CD14-positive monocyte (primary cell): ENCODE measurements around the gene CD276. TPM values are rescaled to one million over a fixed set of nuclear protein-coding genes. Genes with fewer than 3 reads are reported as not detected.

Source experiments
- DNase-seq, 3 donors: peaks; one replicate each; pipeline ENCODE4 v3.0.0-alpha.2; 2011 to 2022
- H2AFZ ChIP-seq: 2 replicates; pipeline ENCODE4 v1.6.0; 2012; ENCODE audit warnings: mild to moderate bottlenecking, low read depth, low read length, inconsistent platforms; ENCODE audit not compliant: insufficient read depth, poor library complexity, severe bottlenecking
- H3K27ac ChIP-seq, 2 donors: 1 replicate in 1 of 2; 2 replicates in 1 of 2; pipeline ENCODE4 v1.5.1; 2012 to 2013; ENCODE audit warnings: low read length in 2 of 2, control low read depth in 1 of 2, inconsistent platforms in 1 of 2, low read depth in 1 of 2, mild to moderate bottlenecking in 1 of 2
- H3K27me3 ChIP-seq, 2 donors: one replicate each; pipeline versions ENCODE4 v1.6.0 to v1.6.1; 2011 to 2013; ENCODE audit warnings: low read length in 2 of 2; ENCODE audit not compliant: control insufficient read depth in 2 of 2, insufficient read depth in 2 of 2
- H3K36me3 ChIP-seq, 2 donors: replicated peaks in 1 of 2; 1 replicate in 1 of 2; 2 replicates in 1 of 2; pipeline versions ENCODE4 v1.5.1 to v1.6.1; 2012 to 2013; ENCODE audit warnings: low read length in 2 of 2, control low read depth in 1 of 2, inconsistent platforms in 1 of 2, mild to moderate bottlenecking in 1 of 2; ENCODE audit not compliant: insufficient read depth in 2 of 2, control insufficient read depth in 1 of 2
- H3K4me1 ChIP-seq, 2 donors: 1 replicate in 1 of 2; 2 replicates in 1 of 2; pipeline versions ENCODE4 v1.5.1 to v1.6.1; 2012 to 2013; ENCODE audit warnings: low read length in 2 of 2, control low read depth in 1 of 2, inconsistent platforms in 1 of 2, mild to moderate bottlenecking in 1 of 2, moderate library complexity in 1 of 2; ENCODE audit not compliant: insufficient read depth in 2 of 2, control insufficient read depth in 1 of 2
- H3K4me2 ChIP-seq: replicated peaks from 2 replicates; pipeline ENCODE3; 2012; ENCODE audit warnings: low read length, moderate library complexity, mild to moderate bottlenecking; ENCODE audit not compliant: poor library complexity, severe bottlenecking; ENCODE audit errors: extremely low read depth
- H3K4me3 ChIP-seq, 3 experiments: fragments of 200-600 bp in 1 of 3; sonication (generic) in 1 of 3; replicated peaks in 1 of 3; 1 replicate in 2 of 3; 2 replicates in 1 of 3; pipeline ENCODE4 v1.5.1; 2011 to 2013; ENCODE audit warnings: low read length in 3 of 3, mild to moderate bottlenecking in 3 of 3, control low read depth in 2 of 3, low read depth in 2 of 3, inconsistent platforms in 1 of 3, moderate library complexity in 1 of 3
- H3K79me2 ChIP-seq: 2 replicates; pipeline ENCODE4 v1.6.0; 2012; ENCODE audit warnings: mild to moderate bottlenecking, control low read depth, inconsistent platforms, low read length, moderate library complexity; ENCODE audit not compliant: insufficient read depth
- H3K9ac ChIP-seq: 2 replicates; pipeline ENCODE4 v1.6.0; 2017; ENCODE audit warnings: low read length, mild to moderate bottlenecking; ENCODE audit not compliant: insufficient read depth, poor library complexity, severe bottlenecking
- H3K9me3 ChIP-seq, 2 donors: replicated peaks in 1 of 2; 1 replicate in 1 of 2; 2 replicates in 1 of 2; pipeline versions ENCODE4 v1.5.1 to v1.6.1; 2012 to 2013; ENCODE audit warnings: low read length in 2 of 2, control low read depth in 1 of 2; ENCODE audit not compliant: control insufficient read depth in 1 of 2, insufficient read depth in 1 of 2
- H4K20me1 ChIP-seq: 2 replicates; pipeline ENCODE4 v1.6.0; 2012; ENCODE audit warnings: mild to moderate bottlenecking, low read length, control low read depth, moderate library complexity; ENCODE audit not compliant: insufficient read depth
- H3K27ac Mint-ChIP-seq, 7 donors: one replicate each; pipeline ENCODE4 v1.8.0; 2020; ENCODE audit warnings: mild to moderate bottlenecking in 7 of 7, mixed read lengths in 7 of 7, moderate library complexity in 6 of 7, inconsistent platforms in 2 of 7
- H3K27me3 Mint-ChIP-seq, 3 donors: one replicate each; pipeline ENCODE4 v1.8.0; 2021 to 2022; ENCODE audit warnings: low read depth in 3 of 3, mild to moderate bottlenecking in 3 of 3, mixed read lengths in 3 of 3, moderate library complexity in 3 of 3, inconsistent platforms in 1 of 3
- H3K36me3 Mint-ChIP-seq, 2 donors: one replicate each; pipeline ENCODE4 v1.8.0; 2020; ENCODE audit warnings: mixed read lengths in 2 of 2, inconsistent platforms in 1 of 2, mild to moderate bottlenecking in 1 of 2
- H3K4me1 Mint-ChIP-seq: one replicate; pipeline ENCODE4 v1.8.0; 2020; ENCODE audit warnings: mild to moderate bottlenecking, mixed read lengths
- H3K4me3 Mint-ChIP-seq, 2 donors: one replicate each; pipeline ENCODE4 v1.8.0; 2020; ENCODE audit warnings: mild to moderate bottlenecking in 2 of 2, mixed read lengths in 2 of 2, moderate library complexity in 1 of 2
- H3K9me3 Mint-ChIP-seq, 7 donors: one replicate each; pipeline ENCODE4 v1.8.0; 2020 to 2022; ENCODE audit warnings: mixed read lengths in 7 of 7, mild to moderate bottlenecking in 6 of 7, moderate library complexity in 6 of 7, inconsistent platforms in 2 of 7
- CTCF ChIP-seq: fragments of 200-600 bp; IDR thresholded peaks from one replicate; pipeline ENCODE4 v1.8.0; 2022; ENCODE audit warnings: antibody characterized with exemption, mild to moderate bottlenecking
- whole genome bisulfite sequencing: methylation state at CpG from one replicate; pipeline ENCODE4 v1.1.5; 2013; ENCODE audit warnings: missing lambda C conversion rate; ENCODE audit not compliant: insufficient coverage; 5-methylcytosine and 5-hydroxymethylcytosine counted together
- intact Hi-C, 2 donors: fragments of 100-400 bp; cut with micrococcal nuclease; formaldehyde crosslinking; loops; one replicate each; pipeline versions ENCODE4 v1.15.0 to v1.15.1; 2023
- polyA plus RNA-seq, 3 donors: library from polyadenylated mRNA; depleted of rRNA in 1 of 3; unstranded in 2 of 3; stranded (reverse) in 1 of 3; fragments of 300-500 nt in 2 of 3; fragments of >200 nt in 1 of 3; fragmentation: Illumina TruSeq in 2 of 3; gene quantifications; 1 replicate in 2 of 3; 2 replicates in 1 of 3; pipeline ENCODE4 v1.2.3, GENCODE V29; 2012 to 2021

Gene CD276
- polyA plus RNA-seq, 3 donors: 0.52 to 0.72 (median 0.64) TPM

DNA sequence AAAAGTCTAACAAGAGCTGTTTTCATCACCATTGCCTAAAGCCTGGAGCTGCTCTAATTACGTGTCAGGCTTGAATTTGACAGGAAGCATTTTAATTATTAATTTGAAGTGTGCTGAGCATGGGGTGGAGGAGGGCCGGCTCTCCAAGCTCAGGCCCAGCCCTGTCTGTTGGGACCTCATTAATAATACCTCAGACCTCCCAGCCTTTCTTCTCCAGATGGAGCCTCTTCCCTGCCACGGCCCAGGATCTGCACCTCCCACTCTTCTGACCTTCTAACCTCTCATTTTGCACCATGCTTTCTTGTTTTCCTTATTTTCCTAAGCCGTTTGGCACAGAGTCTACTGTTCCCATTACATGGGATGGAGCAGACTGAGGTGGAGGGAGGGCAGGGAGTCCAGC lies 39.0 kb downstream of the CD276 start:
- H3K27ac Mint-ChIP-seq: no peak overlapping the region
- H3K4me2 ChIP-seq: no peak overlapping the region
- H3K27ac ChIP-seq: no peak overlapping the region
- H3K9ac ChIP-seq: no peak overlapping the region
- no CpG with 5 or more reads among the region's 4 CpGs for WGBS
- no peaks in the 10 kb centered on the region for H4K20me1 ChIP-seq
- peaks cover 5% of the 10 kb centered on the region for H3K4me1 Mint-ChIP-seq
- no peaks in the 10 kb centered on the region for H3K9me3 Mint-ChIP-seq
- H3K27me3 Mint-ChIP-seq: peaks cover 13 to 21% (median 16%) of the 10 kb centered on the region in 3 donors
- H3K4me3 Mint-ChIP-seq: no peak overlapping the region
- no peak for DNase-seq
- no peaks in the 10 kb centered on the region for H3K4me1 ChIP-seq
- no peaks in the 10 kb centered on the region for H3K9me3 ChIP-seq
- H3K36me3 ChIP-seq: no peaks in the 10 kb centered on the region
- peaks cover 0 to 4% of the 10 kb centered on the region in 2 donors for H3K27me3 ChIP-seq
- no peaks in the 10 kb centered on the region for H3K79me2 ChIP-seq
- H3K36me3 Mint-ChIP-seq: no peaks in the 10 kb centered on the region
- no peak overlapping the region for H2AFZ ChIP-seq
- intact Hi-C loops: no loop called here
- H3K4me3 ChIP-seq: no peak overlapping the region
- no peak for TF ChIP-seq CTCF

DNA sequence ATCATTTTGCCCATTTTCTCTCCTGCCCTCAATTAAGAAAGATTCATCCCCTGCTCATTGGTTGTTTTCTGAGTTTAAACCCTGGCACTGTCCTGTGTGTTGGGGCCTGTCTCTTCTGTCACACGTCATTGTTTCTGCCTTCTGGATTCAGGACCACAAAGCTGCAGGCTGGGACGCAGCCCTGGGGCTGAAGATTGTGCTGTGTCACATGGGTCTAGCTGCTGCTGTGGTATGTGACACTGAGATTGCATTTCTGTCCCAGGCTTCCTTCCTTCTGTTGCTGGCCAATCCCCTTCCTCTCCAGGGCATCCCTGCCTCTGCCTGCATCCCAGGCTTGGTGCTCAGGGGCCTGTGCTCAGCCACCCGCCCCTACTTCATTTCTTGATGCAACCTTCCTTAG lies 40.0 kb downstream of the CD276 start:
- Histone ChIP-seq H4K20me1 (no peaks in the 10 kb centered on the region), H3K27ac (no peak overlapping the region), H3K27me3 (no peaks in the 10 kb centered on the region), H3K9me3 (no peaks in the 10 kb centered on the region), H3K4me1 (no peaks in the 10 kb centered on the region), H2AFZ (no peak overlapping the region), H3K4me2 (no peak overlapping the region), H3K36me3 (no peaks in the 10 kb centered on the region), H3K4me3 (no peak overlapping the region), H3K9ac (no peak overlapping the region), H3K79me2 (no peaks in the 10 kb centered on the region)
- Mint-ChIP-seq H3K36me3 (no peaks in the 10 kb centered on the region), H3K4me3 (no peak overlapping the region), H3K9me3 (no peaks in the 10 kb centered on the region), H3K4me1 (peaks cover 5% of the 10 kb centered on the region), H3K27me3 (peaks cover 14 to 18% (median 16%) of the 10 kb centered on the region in 3 donors), H3K27ac (peak overlapping the region in 1 of 7 donors; percentile 19)
- no peak for TF ChIP-seq CTCF
- intact Hi-C loops: loop anchor here in 1 of 2 donors (1.0 kb wide), 1 partner anchor 10 kb away; no protein-coding TSS in a partner anchor
- 0% methylated on average over 2 of the region's 3 CpGs for WGBS
- no peak for DNase-seq
